ENCODE measurements around the gene CFD. TPM values are rescaled to one million over a fixed set of nuclear protein-coding genes. Genes with fewer than 3 reads are reported as not detected.
A peak's percentile ranks its signal among the peaks of the same experiment; 100 is the strongest.

CFD gene
- total and polyA plus RNA-seq, 12 donors, result 21.1 to 583 (median 98.6) TPM

DNA sequence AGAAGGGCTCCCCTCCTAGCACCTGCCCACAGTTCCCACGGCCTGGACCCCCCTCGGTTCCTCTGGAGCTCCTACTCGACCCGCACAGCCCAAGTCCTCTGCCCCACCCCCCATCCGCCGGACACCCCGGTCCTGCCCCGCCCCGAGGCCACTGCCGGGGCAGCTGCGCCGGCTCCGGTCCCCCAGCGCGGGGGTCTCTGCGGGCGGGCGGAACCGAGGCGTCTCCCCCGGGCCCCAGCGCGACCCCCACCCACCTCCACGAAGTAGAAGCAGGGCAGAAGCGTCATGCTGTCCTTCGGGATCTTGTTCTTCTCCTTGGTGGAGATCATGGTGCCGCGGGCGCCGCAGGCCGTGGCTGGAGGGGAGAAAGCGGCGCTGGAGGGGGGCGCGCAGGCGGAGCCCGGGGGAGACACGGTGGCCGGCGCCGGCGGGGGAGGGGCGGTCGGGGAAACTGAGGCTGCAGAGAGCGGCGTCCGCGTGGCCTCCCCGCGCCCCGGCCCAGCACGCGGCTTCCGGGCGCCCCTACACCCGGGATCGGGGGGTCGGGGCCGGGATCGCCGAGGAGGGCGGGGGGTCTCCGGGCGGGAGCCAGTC lies 38.1 kb upstream of the CFD start:
- Histone ChIP-seq H3K9me3 (no peaks in the 10 kb centered on the region), H3K4me1 (peaks cover 0 to 19% (median 12%) of the 10 kb centered on the region in 9 donors), H3K36me3 (no peaks in the 10 kb centered on the region), H3K4me3 (peak overlapping the region; percentile 14 to 51 (median 42)), H3K27ac (no peak overlapping the region), H3K27me3 (peaks cover 18 to 35% (median 29%) of the 10 kb centered on the region in 7 donors)
- intact Hi-C loops (cut with DNase I), result no loop called here
- ATAC-seq, result peak in 1 of 8 donors; percentile 28
- TF ChIP-seq, protein P1, sequence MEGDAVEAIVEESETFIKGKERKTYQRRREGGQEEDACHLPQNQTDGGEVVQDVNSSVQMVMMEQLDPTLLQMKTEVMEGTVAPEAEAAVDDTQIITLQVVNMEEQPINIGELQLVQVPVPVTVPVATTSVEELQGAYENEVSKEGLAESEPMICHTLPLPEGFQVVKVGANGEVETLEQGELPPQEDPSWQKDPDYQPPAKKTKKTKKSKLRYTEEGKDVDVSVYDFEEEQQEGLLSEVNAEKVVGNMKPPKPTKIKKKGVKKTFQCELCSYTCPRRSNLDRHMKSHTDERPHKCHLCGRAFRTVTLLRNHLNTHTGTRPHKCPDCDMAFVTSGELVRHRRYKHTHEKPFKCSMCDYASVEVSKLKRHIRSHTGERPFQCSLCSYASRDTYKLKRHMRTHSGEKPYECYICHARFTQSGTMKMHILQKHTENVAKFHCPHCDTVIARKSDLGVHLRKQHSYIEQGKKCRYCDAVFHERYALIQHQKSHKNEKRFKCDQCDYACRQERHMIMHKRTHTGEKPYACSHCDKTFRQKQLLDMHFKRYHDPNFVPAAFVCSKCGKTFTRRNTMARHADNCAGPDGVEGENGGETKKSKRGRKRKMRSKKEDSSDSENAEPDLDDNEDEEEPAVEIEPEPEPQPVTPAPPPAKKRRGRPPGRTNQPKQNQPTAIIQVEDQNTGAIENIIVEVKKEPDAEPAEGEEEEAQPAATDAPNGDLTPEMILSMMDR (IDR thresholded peaks at IDR 0.05), result no peak
- no peak for DNase-seq
- 2% methylated on average over 55 to 63 of the region's 64 CpGs for WGBS, 2 donors

DNA sequence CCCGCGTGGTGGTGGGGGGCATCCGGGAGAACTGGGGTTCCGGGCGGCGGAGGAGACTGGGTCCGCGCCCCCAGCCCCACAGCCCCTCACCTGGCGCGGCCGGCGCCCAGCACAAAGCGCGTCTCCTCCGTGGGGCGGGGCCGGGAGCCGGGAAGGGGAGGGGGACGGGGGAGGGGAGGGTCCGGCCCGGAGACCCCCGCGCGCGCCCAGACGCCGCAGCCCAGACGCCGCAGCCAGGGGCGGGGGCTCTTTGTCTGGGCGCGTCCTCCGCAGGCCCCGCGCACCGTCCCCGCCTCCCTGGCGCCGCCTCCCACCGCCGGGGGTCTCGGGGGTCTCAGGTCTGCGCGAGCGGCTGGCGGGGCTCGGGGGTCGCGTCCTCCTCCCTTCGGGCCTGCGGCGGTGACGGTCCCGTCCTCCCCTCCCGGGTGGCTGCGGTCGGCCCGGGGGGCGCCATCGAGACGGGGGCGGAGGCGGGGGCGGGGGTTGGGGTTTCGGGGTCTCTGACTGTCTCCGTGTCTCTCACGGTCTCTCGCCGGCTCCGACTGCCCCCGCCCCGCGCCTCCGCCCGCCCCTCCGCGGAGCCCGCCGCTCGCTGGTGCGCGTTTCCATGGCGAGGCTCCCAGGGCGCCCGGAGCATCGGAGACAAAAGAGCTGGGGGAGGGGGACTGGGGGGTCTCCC lies 37.5 kb upstream of the CFD start, which contains the start of gene PLPPR3:
PLPPR3 (minus strand) TSS at position 131 of the 679 bp plus-strand sequence. CDS start 396 bp downstream, outside the sequence.
- Histone ChIP-seq H3K27ac (no peak within 1 kb of the TSS), H3K27me3 (peaks cover 18 to 35% (median 29%) of the 10 kb centered on the region in 7 donors), H3K4me3 (peak within 1 kb of the TSS; percentile 14 to 51 (median 42)), H3K9me3 (no peaks in the 10 kb centered on the region), H3K4me1 (peaks cover 0 to 23% (median 12%) of the 10 kb centered on the region in 9 donors), H3K36me3 (no peaks in the 10 kb centered on the region)
- WGBS, 2 donors, result 1% methylated on average over 48 to 85 of the region's 86 CpGs
- intact Hi-C loops (cut with DNase I), result no loop called here
- DNase-seq (no peak), ATAC-seq (no peak)
- TF ChIP-seq, protein P1 (IDR thresholded peaks at IDR 0.05), result no peak

- peaks cover 0 to 30% (median 12%) of the 10 kb centered on the region in 9 donors for H3K4me1 ChIP-seq
- 54 to 65% methylated on average over 10 to 12 of the region's 12 CpGs for WGBS, 2 donors
- no peak overlapping the region for H3K27ac ChIP-seq
- H3K9me3 ChIP-seq, result no peaks in the 10 kb centered on the region
- no peak for ATAC-seq
- TF ChIP-seq, protein P1 (IDR thresholded peaks at IDR 0.05), result no peak
- no peak for DNase-seq
- no peaks in the 10 kb centered on the region for H3K36me3 ChIP-seq
- no peak overlapping the region for H3K4me3 ChIP-seq
- H3K27me3 ChIP-seq, result peaks cover 18 to 39% (median 31%) of the 10 kb centered on the region in 7 donors
- intact Hi-C loops (cut with DNase I), result no loop called here
Observed at GRCh38 chr19:823565-824121, 35.8 kb upstream of the CFD start.

- WGBS, 2 donors, result 71% methylated on average over 15 of the region's 15 CpGs
- Histone ChIP-seq H3K36me3 (no peaks in the 10 kb centered on the region), H3K27me3 (peaks cover 18 to 43% (median 33%) of the 10 kb centered on the region in 7 donors), H3K4me1 (peaks cover 0 to 30% (median 12%) of the 10 kb centered on the region in 9 donors), H3K27ac (no peak overlapping the region), H3K4me3 (no peak overlapping the region), H3K9me3 (no peaks in the 10 kb centered on the region)
- TF ChIP-seq, protein P1 (IDR thresholded peaks at IDR 0.05), result no peak
- DNase-seq, result no peak
- ATAC-seq, result no peak
- intact Hi-C loops (cut with DNase I), result no loop called here
Observed at GRCh38 chr19:824885-825284, 34.6 kb upstream of the CFD start.

Measured in heart right ventricle (tissue), 16 donors.